GM13976 (cell line): ENCODE data around the gene QSOX2.

ENCODE experiments used
- DNase-seq: peaks from one replicate; pipeline ENCODE4 v3.0.0; 2012; ENCODE audit warnings: low spot score
- CTCF ChIP-seq: IDR thresholded peaks from 2 replicates; pipeline ENCODE4 v1.5.1; 2012; ENCODE audit warnings: borderline replicate concordance, mild to moderate bottlenecking; ENCODE audit not compliant: insufficient read depth; ENCODE audit errors: extremely low read depth, missing control alignments, control extremely low read depth
- in situ Hi-C: fragments of 300-500 bp; cut with MboI; formaldehyde crosslinking; loops from one replicate; pipeline ENCODE4 v1.12.0; 2022; ENCODE audit warnings: low sequenced_read_pairs, mixed read lengths, inconsistent platforms; ENCODE audit not compliant: unreplicated experiment

Gene QSOX2

GRCh38 chr9:136264441-136265405 lies 19.1 kb upstream of the QSOX2 start:
- TF ChIP-seq CTCF: no peak
- DNase-seq: no peak
- in situ Hi-C loops: no loop called here

- DNase-seq: no peak
- in situ Hi-C loops: no loop called here
- no peak for TF ChIP-seq CTCF
These were observed 18.4 kb upstream of the QSOX2 start for GRCh38 chr9:136264031-136264430.

GRCh38 chr9:136262671-136263178 lies 17.1 kb upstream of the QSOX2 start:
- TF ChIP-seq CTCF: no peak
- DNase-seq: no peak
- in situ Hi-C loops: no loop called here

GRCh38 chr9:136261686-136262430 lies 16.2 kb upstream of the QSOX2 start:
- in situ Hi-C loops: no loop called here
- no peak for TF ChIP-seq CTCF
- no peak for DNase-seq

GRCh38 chr9:136260936-136261472 lies 15.4 kb upstream of the QSOX2 start:
- no peak for DNase-seq
- TF ChIP-seq CTCF: no peak
- in situ Hi-C loops: no loop called here

GRCh38 chr9:136260521-136260920 lies 14.9 kb upstream of the QSOX2 start:
- TF ChIP-seq CTCF: no peak
- in situ Hi-C loops: no loop called here
- no peak for DNase-seq
